Neural progenitor cell (in vitro differentiated cells): ENCODE measurements around the gene MYOM3. TPM values are rescaled to one million over a fixed set of nuclear protein-coding genes. Genes with fewer than 3 reads are reported as not detected.

Source experiments
- DNase-seq: peaks from one replicate; pipeline ENCODE4 v3.0.0-alpha.2; 2016; ENCODE audit warnings: low spot score
- H2AFZ ChIP-seq: fragments of 200-600 bp; sonication (generic); replicated peaks from 2 replicates; pipeline ENCODE4 v1.6.1; 2016; ENCODE audit warnings: antibody characterized with exemption
- H3F3A ChIP-seq: fragments of 200-600 bp; sonication (generic); 2 replicates; pipeline ENCODE4 v1.6.1; 2016; ENCODE audit warnings: antibody characterized with exemption, low read depth
- H3K27ac ChIP-seq: fragments of 200-600 bp; sonication (generic); 2 replicates; pipeline ENCODE4 v1.5.1; 2016; ENCODE audit warnings: mild to moderate bottlenecking
- H3K27me3 ChIP-seq: fragments of 200-600 bp; sonication (generic); 2 replicates; pipeline ENCODE4 v1.6.1; 2016; ENCODE audit warnings: mild to moderate bottlenecking, moderate library complexity
- H3K36me3 ChIP-seq: fragments of 200-600 bp; sonication (generic); 2 replicates; pipeline ENCODE4 v1.5.1; 2016
- H3K4me1 ChIP-seq: fragments of 200-600 bp; sonication (generic); 2 replicates; pipeline ENCODE4 v1.6.1; 2016; ENCODE audit warnings: mixed run types
- H3K4me2 ChIP-seq: fragments of 200-600 bp; sonication (generic); 2 replicates; pipeline ENCODE4 v1.6.1; 2016
- H3K4me3 ChIP-seq: fragments of 200-600 bp; sonication (generic); 2 replicates; pipeline ENCODE4 v1.5.1; 2016
- H3K79me2 ChIP-seq: fragments of 200-600 bp; sonication (generic); 2 replicates; pipeline ENCODE4 v1.6.1; 2016; ENCODE audit warnings: low read depth
- H3K9ac ChIP-seq: fragments of 200-600 bp; sonication (generic); 2 replicates; pipeline ENCODE4 v1.6.1; 2016
- H3K9me3 ChIP-seq: fragments of 200-600 bp; sonication (generic); 2 replicates; pipeline ENCODE4 v1.5.1; 2016; ENCODE audit warnings: low read depth
- H4K20me1 ChIP-seq: fragments of 200-600 bp; sonication (generic); 2 replicates; pipeline ENCODE4 v1.6.1; 2016; ENCODE audit warnings: low read depth
- H3K27ac Mint-ChIP-seq: 3 replicates; pipeline ENCODE4 v1.8.0; 2021; ENCODE audit warnings: mixed read lengths
- H3K27me3 Mint-ChIP-seq: 2 replicates; pipeline ENCODE4 v1.8.0; 2022; ENCODE audit warnings: low read depth, mild to moderate bottlenecking, inconsistent platforms, moderate library complexity, mixed read lengths; ENCODE audit not compliant: insufficient read depth
- H3K36me3 Mint-ChIP-seq: 3 replicates; pipeline ENCODE4 v1.8.0; 2021; ENCODE audit warnings: mixed read lengths
- H3K4me1 Mint-ChIP-seq: 3 replicates; pipeline ENCODE4 v1.8.0; 2021; ENCODE audit warnings: mixed read lengths
- H3K4me3 Mint-ChIP-seq: 3 replicates; pipeline ENCODE4 v1.8.0; 2021; ENCODE audit warnings: mild to moderate bottlenecking, moderate library complexity, mixed read lengths
- H3K9me3 Mint-ChIP-seq: 3 replicates; pipeline ENCODE4 v1.8.0; 2020; ENCODE audit warnings: mixed read lengths
- CTCF ChIP-seq: fragments of 200-600 bp; sonication (generic); IDR thresholded peaks from 2 replicates; pipeline ENCODE4 v1.5.1; 2017; ENCODE audit warnings: antibody characterized with exemption, mild to moderate bottlenecking
- EZH2 ChIP-seq: fragments of 200-600 bp; sonication (generic); IDR thresholded peaks from 2 replicates; pipeline ENCODE4 v1.6.1; 2017; ENCODE audit warnings: antibody characterized with exemption, mild to moderate bottlenecking, moderate library complexity
- EZH2phosphoT487 ChIP-seq: fragments of 200-600 bp; sonication (generic); IDR thresholded peaks from 2 replicates; pipeline ENCODE4 v1.6.1; 2017; ENCODE audit warnings: antibody characterized with exemption
- total RNA-seq: library from RNA; depleted of rRNA; stranded (reverse); fragments of >200 nt; gene quantifications from 2 replicates; pipeline ENCODE4 v1.2.3, GENCODE V29; 2015; ENCODE audit warnings: low replicate concordance

The MYOM3 gene
- total RNA-seq, 1 donor from 2014 or later: not detected

- peaks cover 2% of the 10 kb centered on the region for H3K4me1 Mint-ChIP-seq
- H3K27me3 Mint-ChIP-seq: peaks cover 6% of the 10 kb centered on the region
- no peaks in the 10 kb centered on the region for H3K36me3 ChIP-seq
These were observed 56.3 kb downstream of the MYOM3 start for GRCh38 chr1:24055681-24056080.

GRCh38 chr1:24052220-24052619 is 59.7 kb downstream of the MYOM3 start:
- TF ChIP-seq CTCF (no peak), EZH2 (no peak), EZH2phosphoT487 (no peak)
- H3K4me1 Mint-ChIP-seq: peaks cover 4% of the 10 kb centered on the region

More at GRCh38 chr1:24055681-24056080, 56.3 kb downstream of the MYOM3 start:
- no peak overlapping the region for H3K9ac ChIP-seq
- DNase-seq: no peak
- H3K9me3 Mint-ChIP-seq: no peaks in the 10 kb centered on the region
- H3F3A ChIP-seq: no peaks in the 10 kb centered on the region
- H4K20me1 ChIP-seq: no peaks in the 10 kb centered on the region
- H3K4me1 ChIP-seq: no peaks in the 10 kb centered on the region
- H3K27ac Mint-ChIP-seq: no peak overlapping the region
- no peaks in the 10 kb centered on the region for H3K27me3 ChIP-seq
- H3K4me3 Mint-ChIP-seq: no peak overlapping the region
- no peak overlapping the region for H3K4me2 ChIP-seq
- no peak overlapping the region for H3K27ac ChIP-seq
- H3K9me3 ChIP-seq: no peaks in the 10 kb centered on the region
- no peak overlapping the region for H3K4me3 ChIP-seq
- no peaks in the 10 kb centered on the region for H3K79me2 ChIP-seq
- no peak overlapping the region for H2AFZ ChIP-seq
- no peak for TF ChIP-seq CTCF
- TF ChIP-seq EZH2: no peak
- TF ChIP-seq EZH2phosphoT487: no peak
- H3K36me3 Mint-ChIP-seq: no peaks in the 10 kb centered on the region

DNA sequence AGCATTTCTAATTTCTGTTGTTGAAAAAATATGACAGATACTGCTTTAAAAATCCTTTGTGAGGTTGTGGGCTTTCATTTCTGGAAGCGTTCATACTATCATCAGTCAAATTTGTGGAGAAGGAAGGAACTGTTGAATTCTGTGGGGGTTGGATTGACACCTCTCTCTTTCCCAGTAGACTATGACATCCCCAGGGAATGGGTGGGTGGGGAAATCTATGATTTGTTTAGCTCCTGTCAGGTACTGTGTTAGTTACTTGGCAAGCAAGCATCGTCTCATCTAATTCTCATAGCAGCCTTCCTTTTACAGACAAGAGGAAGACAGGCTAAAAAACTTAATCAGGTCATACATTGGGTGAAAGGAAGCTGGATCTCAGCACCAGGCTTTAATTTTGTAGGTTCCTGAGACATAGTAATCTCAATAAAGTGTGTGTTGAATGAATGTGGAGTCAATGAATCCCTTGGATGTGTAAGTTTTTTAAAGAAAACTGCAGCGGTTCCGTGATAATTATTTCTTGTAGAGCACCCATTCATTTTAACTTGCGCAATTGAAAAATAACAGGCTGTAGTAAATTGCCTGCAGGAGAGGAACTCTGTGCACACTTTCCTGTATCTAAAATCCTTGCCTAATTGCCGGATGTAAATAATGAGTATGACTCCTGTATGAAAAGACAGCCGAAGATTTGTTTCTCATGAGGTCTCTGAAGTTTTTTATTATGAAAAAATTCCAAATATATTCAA is 60.6 kb downstream of the MYOM3 start:
- Histone ChIP-seq H3K27ac (no peak overlapping the region), H3K4me2 (no peak overlapping the region), H3K4me3 (no peak overlapping the region), H4K20me1 (no peaks in the 10 kb centered on the region), H3K4me1 (no peaks in the 10 kb centered on the region), H3K9me3 (no peaks in the 10 kb centered on the region), H3K9ac (no peak overlapping the region), H3K27me3 (no peaks in the 10 kb centered on the region), H2AFZ (no peak overlapping the region), H3F3A (peaks cover 2% of the 10 kb centered on the region), H3K79me2 (no peaks in the 10 kb centered on the region), H3K36me3 (no peaks in the 10 kb centered on the region)
- no peak overlapping the region for H3K27ac Mint-ChIP-seq
- H3K36me3 Mint-ChIP-seq: no peaks in the 10 kb centered on the region
- no peak overlapping the region for H3K4me3 Mint-ChIP-seq
- peaks cover 11% of the 10 kb centered on the region for H3K4me1 Mint-ChIP-seq
- TF ChIP-seq EZH2 (no peak), EZH2phosphoT487 (no peak), CTCF (no peak)
- H3K9me3 Mint-ChIP-seq: no peaks in the 10 kb centered on the region
- no peak for DNase-seq
- H3K27me3 Mint-ChIP-seq: peaks cover 5% of the 10 kb centered on the region

More at GRCh38 chr1:24052220-24052619, 59.7 kb downstream of the MYOM3 start:
- H3K4me1 ChIP-seq: no peaks in the 10 kb centered on the region
- no peak overlapping the region for H3K27ac Mint-ChIP-seq
- no peaks in the 10 kb centered on the region for H3K36me3 Mint-ChIP-seq
- no peaks in the 10 kb centered on the region for H3K36me3 ChIP-seq
- no peak overlapping the region for H2AFZ ChIP-seq
- no peaks in the 10 kb centered on the region for H3K9me3 Mint-ChIP-seq
- H3K27me3 Mint-ChIP-seq: peaks cover 5% of the 10 kb centered on the region
- no peak overlapping the region for H3K4me2 ChIP-seq
- H3K4me3 ChIP-seq: no peak overlapping the region
- no peaks in the 10 kb centered on the region for H3K79me2 ChIP-seq
- H3K4me3 Mint-ChIP-seq: no peak overlapping the region
- no peaks in the 10 kb centered on the region for H4K20me1 ChIP-seq
- no peaks in the 10 kb centered on the region for H3F3A ChIP-seq
- no peaks in the 10 kb centered on the region for H3K9me3 ChIP-seq
- H3K9ac ChIP-seq: no peak overlapping the region
- no peaks in the 10 kb centered on the region for H3K27me3 ChIP-seq
- no peak for DNase-seq
- no peak overlapping the region for H3K27ac ChIP-seq
